Neutrophil (primary cell): ENCODE measurements around the gene TDRKH.

Experiments
- H3K27ac ChIP-seq: fragments of 200-600 bp; sonication (generic); 2 replicates; pipeline ENCODE4 v1.5.1; 2016; ENCODE audit warnings: mild to moderate bottlenecking, moderate library complexity
- H3K27me3 ChIP-seq: fragments of 200-600 bp; sonication (generic); 2 replicates; pipeline ENCODE4 v1.6.0; 2016; ENCODE audit warnings: mild to moderate bottlenecking
- H3K36me3 ChIP-seq: fragments of 200-600 bp; sonication (generic); 2 replicates; pipeline ENCODE4 v1.5.1; 2017
- H3K4me1 ChIP-seq, 2 experiments: fragments of 200-600 bp in 1 of 2; sonication (generic) in 1 of 2; 1 replicate in 1 of 2; 2 replicates in 1 of 2; pipeline versions ENCODE4 v1.5.1 to v1.6.1; 2013 to 2016; ENCODE audit warnings: low read depth in 1 of 2, low read length in 1 of 2, mild to moderate bottlenecking in 1 of 2, moderate library complexity in 1 of 2; ENCODE audit not compliant: control insufficient read depth in 1 of 2, insufficient read depth in 1 of 2
- H3K4me3 ChIP-seq, 2 experiments: fragments of 200-600 bp in 1 of 2; sonication (generic) in 1 of 2; 1 replicate in 1 of 2; 2 replicates in 1 of 2; pipeline ENCODE4 v1.5.1; 2013 to 2016; ENCODE audit warnings: low read depth in 1 of 2, low read length in 1 of 2, mild to moderate bottlenecking in 1 of 2, moderate library complexity in 1 of 2
- H3K9me3 ChIP-seq: fragments of 200-600 bp; sonication (generic); 2 replicates; pipeline ENCODE4 v1.5.1; 2016
- CTCF ChIP-seq: fragments of 200-600 bp; sonication (generic); IDR thresholded peaks from 2 replicates; pipeline ENCODE4 v1.5.1; 2016; ENCODE audit warnings: antibody characterized with exemption

TDRKH gene

DNA sequence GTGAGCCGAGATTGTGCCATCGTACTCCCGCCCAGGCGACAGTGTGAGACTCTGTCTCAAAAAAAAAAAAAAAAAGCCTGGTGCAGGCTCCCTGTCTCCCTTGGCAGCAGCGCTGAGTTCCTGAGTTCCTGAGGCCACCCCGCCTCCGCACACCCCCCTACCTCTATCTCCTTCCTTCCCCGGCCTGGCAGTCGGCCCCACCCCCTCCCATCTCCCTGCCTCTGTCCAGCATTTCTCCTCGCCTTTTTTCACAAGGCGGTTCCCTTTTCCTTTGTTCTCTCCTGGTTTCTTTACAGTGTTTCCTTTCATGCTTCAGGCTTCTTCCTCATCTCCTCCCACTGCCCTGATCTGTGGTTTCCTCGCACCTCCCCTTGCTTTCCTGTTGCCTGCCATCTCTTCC lies 38.6 kb upstream of the TDRKH start:
- no peak overlapping the region for H3K4me3 ChIP-seq
- H3K36me3 ChIP-seq = no peaks in the 10 kb centered on the region
- peaks cover 12% of the 10 kb centered on the region for H3K27me3 ChIP-seq
- no peak overlapping the region for H3K27ac ChIP-seq
- H3K4me1 ChIP-seq = peaks cover 10 to 14% of the 10 kb centered on the region in 2 experiments
- H3K9me3 ChIP-seq = no peaks in the 10 kb centered on the region
- TF ChIP-seq CTCF = no peak

DNA sequence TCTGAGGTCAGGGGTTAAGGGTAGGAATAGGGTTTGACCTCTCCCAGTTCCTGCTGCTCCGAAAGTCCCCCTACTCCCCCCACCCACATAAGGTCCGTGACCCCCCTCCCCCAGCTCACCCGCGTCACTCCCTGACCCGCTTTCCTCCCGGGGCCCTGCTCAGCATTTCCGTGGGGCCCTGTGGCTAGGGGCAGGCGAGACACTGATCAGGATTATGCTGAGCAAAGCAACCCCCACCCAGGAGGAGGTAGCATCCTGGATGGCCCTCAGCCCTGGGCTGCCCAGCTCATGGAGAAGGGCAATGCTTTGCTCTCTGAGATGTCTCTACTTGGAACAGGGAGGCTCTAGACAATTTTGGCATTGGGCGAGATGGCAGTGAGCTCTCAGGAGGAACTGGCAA lies 37.6 kb upstream of the TDRKH start:
- Histone ChIP-seq H3K27me3 (peaks cover 4% of the 10 kb centered on the region), H3K9me3 (no peaks in the 10 kb centered on the region), H3K4me3 (no peak overlapping the region), H3K36me3 (no peaks in the 10 kb centered on the region), H3K4me1 (peaks cover 10 to 14% of the 10 kb centered on the region in 2 experiments), H3K27ac (no peak overlapping the region)
- no peak for TF ChIP-seq CTCF

DNA sequence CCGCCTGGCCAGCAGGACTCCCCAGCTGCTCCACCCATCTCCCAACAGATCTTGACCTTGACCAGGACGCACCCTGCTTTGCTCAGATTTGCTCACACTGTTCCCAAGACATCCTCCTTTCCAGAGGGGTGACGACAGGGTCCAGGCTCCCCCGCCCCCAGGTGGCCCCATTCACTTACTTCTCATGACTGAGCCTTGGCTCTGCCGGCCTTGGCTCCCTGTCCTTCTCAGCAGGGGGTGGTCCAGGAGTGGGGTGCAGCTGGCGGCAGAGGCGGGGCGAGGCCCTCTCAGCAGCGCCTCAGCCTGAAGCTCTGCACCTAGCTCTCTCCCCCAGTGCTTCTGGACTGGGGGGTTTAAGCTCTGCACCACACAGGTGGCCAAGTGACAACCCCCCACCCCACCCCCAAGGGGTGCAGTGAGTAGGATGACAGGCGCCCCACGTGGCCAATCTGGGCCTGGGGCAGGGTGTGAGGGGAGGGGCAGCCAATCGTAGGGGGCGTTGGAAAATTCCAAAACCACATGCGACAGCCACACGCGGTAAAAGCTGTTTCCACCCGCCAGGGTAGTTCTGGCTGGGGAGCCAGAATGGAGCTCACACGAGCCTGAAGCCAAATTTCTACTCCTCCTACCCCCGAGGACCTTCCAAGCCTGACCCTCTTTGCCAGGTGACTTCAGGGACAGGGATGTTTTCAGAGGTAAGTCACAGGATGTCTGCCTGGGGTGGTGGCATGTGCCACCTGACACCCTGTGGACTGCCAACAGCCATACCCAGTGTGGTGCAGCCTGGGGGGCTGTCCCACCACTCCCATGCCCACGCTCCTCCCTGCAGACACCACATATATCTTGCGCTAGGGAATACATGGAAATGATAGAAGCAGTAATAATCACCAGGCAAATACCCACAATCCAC lies 35.7 kb upstream of the TDRKH start:
- Histone ChIP-seq H3K4me3 (no peak overlapping the region), H3K9me3 (no peaks in the 10 kb centered on the region), H3K4me1 (peaks cover 10 to 14% of the 10 kb centered on the region in 2 experiments), H3K27ac (no peak overlapping the region), H3K36me3 (no peaks in the 10 kb centered on the region), H3K27me3 (peaks cover 13% of the 10 kb centered on the region)
- no peak for TF ChIP-seq CTCF

DNA sequence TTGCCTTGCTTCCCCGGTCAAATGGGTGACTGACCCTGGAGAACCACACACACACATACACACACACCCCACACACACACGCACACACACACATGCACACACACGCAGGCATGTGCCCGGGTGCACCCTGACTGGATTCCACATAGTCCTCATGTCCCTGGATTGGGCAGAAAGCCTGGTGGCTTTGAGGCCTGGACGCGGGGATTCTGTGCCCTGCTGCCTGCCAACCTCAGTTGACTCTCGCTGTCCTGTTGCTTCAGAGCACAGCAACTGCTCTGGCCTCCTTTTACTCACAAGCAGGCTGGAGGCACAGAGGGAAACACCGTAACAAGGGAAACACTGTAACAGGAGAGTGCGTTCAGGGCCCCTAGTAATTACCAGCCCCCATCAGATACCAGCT lies 34.9 kb upstream of the TDRKH start:
- H3K4me1 ChIP-seq = peaks cover 10 to 14% of the 10 kb centered on the region in 2 experiments
- no peak overlapping the region for H3K4me3 ChIP-seq
- TF ChIP-seq CTCF = no peak
- no peak overlapping the region for H3K27ac ChIP-seq
- H3K27me3 ChIP-seq = peaks cover 13% of the 10 kb centered on the region
- H3K36me3 ChIP-seq = no peaks in the 10 kb centered on the region
- H3K9me3 ChIP-seq = no peaks in the 10 kb centered on the region

GRCh38 chr1:151823175-151823574 lies 32.9 kb upstream of the TDRKH start:
- peaks cover 3 to 5% of the 10 kb centered on the region in 2 experiments for H3K4me1 ChIP-seq
- no peaks in the 10 kb centered on the region for H3K36me3 ChIP-seq
- no peaks in the 10 kb centered on the region for H3K9me3 ChIP-seq
- no peak for TF ChIP-seq CTCF
- H3K27me3 ChIP-seq = peaks cover 13% of the 10 kb centered on the region
- H3K4me3 ChIP-seq = no peak overlapping the region
- no peak overlapping the region for H3K27ac ChIP-seq
